IMR-90 (cell line): ENCODE measurements around the gene MT3. TPM values are rescaled to one million over a fixed set of nuclear protein-coding genes. Genes with fewer than 3 reads are reported as not detected.

Experiments used
- ATAC-seq: fragments of 200-7000 bp; cut with Tn5 transposase; 2 replicates; pipeline ENCODE4 v1.9.1; 2020; ENCODE audit warnings: low read depth, mild to moderate bottlenecking, moderate library complexity
- BruUV-seq: library from RNA; stranded (reverse); fragments of 400-500 nt; replicated peaks from 2 replicates; lab custom pipeline; 2021; lab: Mats Ljungman, UMichigan
- CTCF ChIA-PET: fragments of 300-600 bp; formaldehyde crosslinking; extraction: SDS; loops from one replicate; lab custom pipeline; 2021; ENCODE audit warnings: antibody characterized with exemption; lab: Yijun Ruan, JAX
- POLR2A ChIA-PET: fragments of 300-600 bp; sonication (Branson Sonifier 250); formaldehyde crosslinking; loops from one replicate; lab custom pipeline; 2022; ENCODE audit warnings: antibody characterized with exemption; ENCODE audit not compliant: unreplicated experiment; lab: Charles Lee
- DNase-seq: peaks from one replicate; pipeline ENCODE4 v3.0.0; 2013
- H2AFZ ChIP-seq: replicated peaks from 2 replicates; pipeline ENCODE3; 2013; ENCODE audit warnings: low read length, mild to moderate bottlenecking; ENCODE audit not compliant: poor library complexity
- H2AK5ac ChIP-seq: 2 replicates; pipeline ENCODE4 v1.6.1; 2013; ENCODE audit warnings: low read depth, low read length, inconsistent platforms
- H2AK9ac ChIP-seq: replicated peaks from 2 replicates; pipeline ENCODE3; 2013; ENCODE audit warnings: mild to moderate bottlenecking, low read depth, low read length, moderate library complexity; ENCODE audit not compliant: poor library complexity
- H2BK120ac ChIP-seq: 2 replicates; pipeline ENCODE4 v1.6.1; 2013; ENCODE audit warnings: low read depth, low read length, inconsistent platforms
- H2BK15ac ChIP-seq: 3 replicates; pipeline ENCODE4 v1.6.1; 2013; ENCODE audit warnings: low read depth, low read length, inconsistent platforms
- H2BK20ac ChIP-seq: 2 replicates; pipeline ENCODE4 v1.6.1; 2013; ENCODE audit warnings: low read depth, mild to moderate bottlenecking, inconsistent platforms, low read length, moderate library complexity
- H2BK5ac ChIP-seq: 2 replicates; pipeline ENCODE4 v1.6.1; 2013; ENCODE audit warnings: mild to moderate bottlenecking, low read depth, low read length, inconsistent platforms; ENCODE audit not compliant: poor library complexity, severe bottlenecking
- H3K14ac ChIP-seq: replicated peaks from 2 replicates; pipeline ENCODE4 v1.6.1; 2013; ENCODE audit warnings: low read depth, low read length, inconsistent platforms
- H3K18ac ChIP-seq: 2 replicates; pipeline ENCODE4 v1.6.1; 2013; ENCODE audit warnings: low read depth, low read length, control low read depth
- H3K23ac ChIP-seq: 2 replicates; pipeline ENCODE4 v1.6.1; 2013; ENCODE audit warnings: low read depth, low read length, inconsistent platforms
- H3K27ac ChIP-seq: 2 replicates; pipeline ENCODE4 v1.5.1; 2013; ENCODE audit warnings: mild to moderate bottlenecking, control low read depth, low read length; ENCODE audit not compliant: insufficient read depth
- H3K27me3 ChIP-seq: 2 replicates; pipeline ENCODE4 v1.6.1; 2013; ENCODE audit warnings: low read length; ENCODE audit not compliant: control insufficient read depth, insufficient read depth
- H3K36me3 ChIP-seq: 2 replicates; pipeline ENCODE4 v1.6.1; 2013; ENCODE audit warnings: low read length, mixed read lengths; ENCODE audit not compliant: control insufficient read depth, insufficient read depth
- H3K4ac ChIP-seq: 2 replicates; pipeline ENCODE4 v1.6.1; 2013; ENCODE audit warnings: low read depth, low read length, inconsistent platforms
- H3K4me1 ChIP-seq: 2 replicates; pipeline ENCODE4 v1.6.1; 2013; ENCODE audit warnings: low read length, mixed read lengths; ENCODE audit not compliant: control insufficient read depth, insufficient read depth
- H3K4me2 ChIP-seq: 2 replicates; pipeline ENCODE4 v1.6.1; 2013; ENCODE audit warnings: low read depth, mild to moderate bottlenecking, control low read depth, low read length, moderate library complexity
- H3K4me3 ChIP-seq: 2 replicates; pipeline ENCODE4 v1.5.1; 2013; ENCODE audit warnings: low read depth, mild to moderate bottlenecking, control low read depth, low read length, moderate library complexity; ENCODE audit not compliant: insufficient read depth
- H3K56ac ChIP-seq: 2 replicates; pipeline ENCODE4 v1.6.1; 2013; ENCODE audit warnings: low read length, inconsistent platforms; ENCODE audit not compliant: insufficient read depth; ENCODE audit errors: extremely low read depth
- H3K79me1 ChIP-seq, 2 experiments: 2 replicates each; pipeline ENCODE4 v1.6.1; 2013; ENCODE audit warnings: low read length in 2 of 2, inconsistent platforms in 1 of 2, low read depth in 1 of 2
- H3K9ac ChIP-seq: 2 replicates; pipeline ENCODE4 v1.6.1; 2013; ENCODE audit warnings: low read depth, low read length, control low read depth
- H3K9me1 ChIP-seq: 2 replicates; pipeline ENCODE4 v1.6.1; 2013; ENCODE audit warnings: low read length, inconsistent platforms; ENCODE audit not compliant: insufficient read depth
- H3K9me3 ChIP-seq: 2 replicates; pipeline ENCODE4 v1.6.1; 2013; ENCODE audit warnings: low read length; ENCODE audit not compliant: control insufficient read depth, insufficient read depth
- H4K20me1 ChIP-seq: 2 replicates; pipeline ENCODE4 v1.6.1; 2013; ENCODE audit warnings: low read length, inconsistent platforms; ENCODE audit not compliant: insufficient read depth
- H4K5ac ChIP-seq: 2 replicates; pipeline ENCODE4 v1.6.1; 2013; ENCODE audit warnings: mild to moderate bottlenecking, low read depth, low read length, control low read depth
- H4K8ac ChIP-seq, 2 experiments: 2 replicates each; pipeline ENCODE4 v1.6.1; 2013; ENCODE audit warnings: low read depth in 2 of 2, low read length in 2 of 2, control low read depth in 1 of 2, inconsistent platforms in 1 of 2
- H4K91ac ChIP-seq: 2 replicates; pipeline ENCODE4 v1.6.1; 2013; ENCODE audit warnings: low read depth, low read length, inconsistent platforms; ENCODE audit not compliant: insufficient read depth
- FOS ChIP-seq: fragments of 150-350 bp; IDR thresholded peaks from 2 replicates; pipeline ENCODE4 v1.6.1; 2016; ENCODE audit warnings: low read depth, low read length
- RCOR1 ChIP-seq: IDR thresholded peaks from 2 replicates; pipeline ENCODE4 v1.6.1; 2012; ENCODE audit warnings: mild to moderate bottlenecking, low read length, improper control_type of control experiment; ENCODE audit not compliant: insufficient replicate concordance
- WGBS, 2 experiments: methylation state at CpG; one replicate each; pipeline versions ENCODE4 v1.1.5 to v1.1.7; 2013; ENCODE audit warnings: missing lambda C conversion rate in 2 of 2; ENCODE audit not compliant: insufficient read length in 1 of 2; ENCODE audit errors: extremely low coverage in 2 of 2; 5-methylcytosine and 5-hydroxymethylcytosine counted together
- dilution Hi-C: fragments of 300-500 bp; cut with HindIII; formaldehyde crosslinking; loops from one replicate; pipeline ENCODE4 v1.14.3; 2018; ENCODE audit warnings: low sequenced_read_pairs; ENCODE audit not compliant: unreplicated experiment
- in situ Hi-C: fragments of 300-500 bp; cut with MboI; formaldehyde crosslinking; loops from 3 replicates; pipeline ENCODE4 v1.14.3; 2019; ENCODE audit warnings: low sequenced_read_pairs, inconsistent platforms, mixed read lengths
- intact Hi-C: fragments of 100-400 bp; cut with micrococcal nuclease; formaldehyde crosslinking; loops from 2 replicates; pipeline ENCODE4 v1.10.0; 2022
- polyA plus RNA-seq, 3 experiments: library from polyadenylated mRNA; depleted of rRNA; stranded (reverse); fragments of >200 nt; gene quantifications; 2 replicates each; pipeline ENCODE4 v1.2.3, GENCODE V29; 2012; ENCODE audit warnings: low replicate concordance in 1 of 3
- total RNA-seq: library from RNA; depleted of rRNA; stranded (reverse); fragments of >200 nt; gene quantifications from 2 replicates; pipeline ENCODE4 v1.2.3, GENCODE V29; 2012

Gene MT3
- total and polyA plus RNA-seq, 2 of the 4 experiments (the other 2 are of a cell fraction), result 0.62 TPM; not detected in 1

- Histone ChIP-seq H3K14ac (no peak overlapping the region), H3K9me1 (no peaks in the 10 kb centered on the region), H3K4me1 (peaks cover 7% of the 10 kb centered on the region), H2BK120ac (no peak overlapping the region), H4K8ac (no peak overlapping the region), H4K5ac (no peak overlapping the region), H2AK9ac (no peak overlapping the region), H3K79me1 (peaks cover 0 to under 1% of the 10 kb centered on the region in 2 experiments; a peak in 1 of 4 replicates), H3K4me3 (no peak overlapping the region), H2AFZ (no peak overlapping the region), H3K56ac (no peak overlapping the region), H2AK5ac (no peak overlapping the region), H3K36me3 (no peaks in the 10 kb centered on the region), H3K9ac (no peak overlapping the region), H3K18ac (no peak overlapping the region), H2BK15ac (no peak overlapping the region), H3K27ac (no peak overlapping the region), H3K9me3 (peaks cover 2% of the 10 kb centered on the region; the same call in 1 of the 2 replicates), H4K91ac (no peak overlapping the region), H2BK5ac (no peak overlapping the region), H3K27me3 (peaks cover 50% of the 10 kb centered on the region), H2BK20ac (no peak overlapping the region), H3K23ac (no peak overlapping the region), H3K4me2 (no peak overlapping the region), H4K20me1 (no peaks in the 10 kb centered on the region), H3K4ac (no peak overlapping the region)
- DNase-seq (no peak), ATAC-seq (no peak)
- 91% methylated on average over 4 of the region's 10 CpGs; no CpG with 5 or more reads in 1 of the 2 experiments for WGBS, 2 experiments
- dilution Hi-C loops, result no loop called here
- intact Hi-C loops, result no loop called here
- ChIA-PET CTCF (no interaction called here), POLR2A (no interaction called here)
- in situ Hi-C loops, result no loop called here
- no peak for TF ChIP-seq FOS
- no peak for TF ChIP-seq RCOR1
- no TSS peak for BruUV-seq
These were observed 41.9 kb downstream of the MT3 start for GRCh38 chr16:56631197-56631596.
